GM12874 (cell line): ENCODE data around the gene HSPBAP1.

Source experiments
- CTCF ChIP-seq: IDR thresholded peaks from 2 replicates; pipeline ENCODE4 v1.5.1; 2011; ENCODE audit warnings: low read depth, mild to moderate bottlenecking, control low read depth, low read length, moderate library complexity; ENCODE audit not compliant: insufficient read depth

HSPBAP1 gene

DNA sequence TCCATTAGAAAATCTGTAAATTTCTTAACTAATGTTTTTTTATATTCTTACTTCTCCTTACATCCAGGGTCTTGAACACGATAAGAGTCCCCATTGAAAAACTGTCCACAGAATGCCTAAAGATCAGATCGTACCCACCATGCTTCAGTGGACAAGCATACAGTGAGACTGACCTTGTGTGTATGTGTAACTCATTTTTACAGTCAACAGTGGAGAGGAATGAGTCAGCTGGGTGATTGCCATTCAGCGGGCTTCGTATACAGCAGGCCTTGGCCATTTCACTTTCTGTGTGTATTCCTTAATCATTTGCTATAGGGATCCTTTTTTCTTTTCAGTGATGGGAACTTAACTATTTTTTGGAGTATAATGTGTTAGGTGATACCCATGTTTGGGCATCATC lies 102.4 kb downstream of the HSPBAP1 start:
- TF ChIP-seq CTCF = no peak

GRCh38 chr3:122690096-122690495 lies 103.5 kb downstream of the HSPBAP1 start:
- no peak for TF ChIP-seq CTCF
